Inflammatory macrophage (primary cell): ENCODE measurements around the gene COL6A2.
"Not testable (repeated sequence)": the region's sequence is repeated elsewhere in the genome, so short reads cannot be mapped to it uniquely, and the experiment has no call there.

Experiments used
- DNase-seq, 2 donors: peaks; one replicate each; pipeline ENCODE4 v3.0.0-alpha.2; 2020 to 2022

COL6A2 gene

DNA sequence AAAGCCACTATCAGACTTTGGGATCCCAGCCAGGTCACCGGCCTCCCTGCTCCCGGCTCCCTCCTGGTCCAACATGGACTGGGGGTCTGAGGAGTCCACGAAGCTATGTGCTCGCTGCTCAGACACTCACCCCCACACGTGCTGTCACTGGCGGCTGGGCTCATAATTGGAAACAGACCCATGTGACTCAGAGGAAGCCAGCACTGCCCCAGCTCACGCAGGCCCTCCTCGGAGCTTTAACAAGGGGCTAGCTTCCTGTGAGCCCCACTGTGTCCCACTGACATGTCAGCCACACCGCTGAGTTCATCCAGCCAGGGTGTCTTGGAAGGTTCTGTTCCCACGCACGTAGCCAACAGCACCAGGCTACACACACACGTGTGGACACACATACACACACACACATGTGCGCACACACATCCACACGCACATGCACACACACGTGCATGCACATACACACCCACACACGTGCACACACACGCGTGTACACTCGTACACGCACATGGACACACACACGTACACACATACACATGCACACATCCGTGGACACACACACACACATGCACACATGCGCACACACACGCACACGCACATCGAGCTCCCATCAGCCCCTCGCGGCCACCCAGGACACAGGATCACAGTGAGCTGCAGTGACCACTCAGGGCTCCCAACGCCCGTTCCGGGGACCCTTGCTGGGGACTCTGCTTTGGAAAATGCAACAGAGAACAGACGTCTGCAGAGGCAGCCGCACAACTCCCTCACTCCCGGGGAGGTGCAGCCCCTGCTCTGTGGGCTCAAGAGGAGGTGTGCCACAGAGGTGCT lies 18.4 kb upstream of the COL6A2 start:
- DNase-seq: no peak

DNA sequence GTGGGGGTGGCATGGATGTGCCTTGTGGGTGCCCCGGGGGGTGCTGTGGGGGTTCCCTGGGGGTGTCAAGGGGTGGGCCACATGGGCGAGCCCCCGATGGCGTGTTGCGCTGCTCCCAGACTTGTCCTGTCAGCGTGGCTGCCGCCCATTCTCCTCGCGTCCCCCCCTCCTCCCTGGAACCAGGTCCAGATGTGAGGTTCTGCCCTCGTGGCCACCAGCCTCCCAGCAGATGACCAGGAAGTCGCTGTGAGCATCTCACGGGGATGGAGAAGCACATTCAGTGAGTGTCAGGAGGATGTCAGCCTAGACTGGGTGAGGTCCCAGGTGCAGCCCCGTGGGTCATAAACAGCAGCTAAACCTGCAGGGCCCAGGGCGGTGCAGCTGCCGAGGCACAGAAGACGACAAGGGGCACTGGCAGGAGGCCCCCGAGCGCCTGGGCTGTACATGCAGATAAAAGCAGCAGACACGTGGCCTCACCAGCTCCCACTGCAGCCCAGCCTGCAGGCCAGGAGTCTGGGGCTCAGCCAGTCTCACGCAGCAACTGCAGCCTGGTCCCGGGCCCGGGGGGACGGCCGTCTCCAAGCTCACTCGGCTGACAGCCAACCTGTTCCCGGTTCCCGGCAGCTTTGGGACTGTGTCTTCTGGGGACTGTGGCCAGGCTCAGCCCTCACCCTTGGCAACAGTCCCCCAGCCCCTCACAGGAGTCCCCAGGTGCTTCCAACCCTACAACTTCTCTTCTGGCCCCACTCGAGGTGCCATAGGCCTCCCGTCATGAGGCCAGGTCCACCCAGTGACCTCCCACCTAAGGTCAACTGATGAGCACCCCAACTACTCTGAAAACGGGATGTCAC lies 17.5 kb upstream of the COL6A2 start:
- no peak for DNase-seq

DNA sequence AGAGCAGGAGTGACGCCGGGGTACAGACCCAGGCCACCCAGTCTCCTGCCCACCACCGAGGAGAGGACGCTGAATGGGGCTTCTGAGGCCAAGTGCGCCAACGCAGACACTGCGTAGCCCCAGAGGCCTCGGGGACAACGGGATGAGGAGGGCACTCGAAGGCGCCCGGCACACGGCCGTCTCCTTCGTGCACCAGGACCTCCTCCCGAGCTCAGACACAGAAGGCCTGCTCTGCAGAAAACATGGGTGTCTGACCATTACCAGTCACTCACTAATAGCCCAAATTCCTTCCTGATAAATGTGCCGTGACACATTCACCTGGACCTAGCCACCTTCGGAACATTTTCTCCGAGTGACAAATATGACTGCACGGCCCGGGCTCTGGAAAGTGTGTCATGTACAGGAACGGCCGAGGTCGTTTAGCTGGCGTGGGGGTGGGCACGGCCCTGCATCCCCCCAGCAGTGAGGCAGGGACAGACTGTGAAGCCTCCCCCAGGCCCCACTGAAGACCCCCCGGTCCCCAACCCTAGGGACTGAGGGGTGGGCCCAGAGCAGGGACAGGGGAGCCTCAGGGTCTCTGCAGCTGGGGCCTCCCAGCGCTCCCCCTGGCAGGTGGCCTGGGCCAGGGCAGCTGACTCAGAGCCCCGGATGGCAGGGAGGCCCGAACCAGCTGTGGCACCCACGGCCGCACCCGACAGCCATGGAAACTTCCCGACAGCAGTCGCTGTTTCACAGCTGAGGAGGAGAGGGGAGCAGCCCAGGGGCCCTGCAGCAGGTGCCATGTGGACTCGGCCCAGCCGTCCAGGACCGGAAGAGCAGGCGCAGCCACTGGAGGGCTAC lies 16.7 kb upstream of the COL6A2 start:
- no peak for DNase-seq

DNA sequence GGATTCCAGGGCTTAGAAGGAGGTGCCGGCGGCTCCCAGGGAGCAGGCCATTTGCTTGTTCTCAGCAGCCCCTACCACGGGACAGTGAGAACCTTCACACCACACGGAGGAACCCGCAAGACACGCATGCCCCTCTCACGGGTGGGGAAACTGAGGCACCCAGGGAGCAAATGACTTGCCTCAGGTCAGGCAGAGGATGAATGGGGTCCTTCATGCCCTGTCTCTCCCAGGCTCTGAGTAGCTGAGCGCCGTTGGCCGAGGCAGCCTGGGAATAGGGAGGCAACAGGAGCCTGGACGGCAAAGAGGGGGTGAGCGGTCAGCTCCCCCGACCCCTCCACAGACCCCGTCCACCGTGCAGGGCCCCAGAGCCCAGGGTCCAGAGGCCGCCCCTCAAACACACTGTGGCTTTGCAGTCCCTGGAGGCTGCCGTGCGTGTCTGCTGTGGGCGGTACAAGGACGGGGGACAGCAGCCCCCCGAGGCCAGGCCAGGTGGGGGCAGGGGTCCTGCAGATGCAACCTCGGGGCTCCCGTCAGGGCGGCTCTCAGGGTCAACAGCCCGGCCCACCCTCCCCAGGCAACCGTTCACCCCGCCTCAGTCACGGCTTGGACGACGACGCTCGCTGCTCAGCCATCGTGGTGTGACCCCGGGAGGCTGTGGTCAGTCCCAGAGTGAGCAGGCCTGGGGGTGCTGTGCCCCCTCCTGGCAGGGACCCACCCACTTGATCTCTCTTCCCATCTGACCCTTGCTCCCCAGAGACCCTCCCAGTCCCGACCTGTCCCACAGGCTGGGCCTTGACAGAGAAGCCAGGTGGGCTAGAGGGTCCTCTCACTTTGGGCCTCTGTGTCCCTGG lies 15.8 kb upstream of the COL6A2 start:
- no peak for DNase-seq

DNA sequence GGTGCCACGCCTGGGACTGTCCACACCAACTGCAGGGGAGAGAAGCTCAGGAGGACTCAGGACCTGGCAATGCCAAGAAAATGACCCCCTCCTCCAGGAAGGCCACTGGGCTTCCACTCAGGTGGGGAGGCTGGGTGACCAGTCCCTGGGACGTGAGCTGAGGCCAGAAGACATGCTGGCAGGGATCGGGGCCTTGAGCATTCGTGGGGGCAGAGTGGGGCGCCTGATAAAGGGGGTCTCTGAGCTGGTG lies 15.3 kb upstream of the COL6A2 start:
- DNase-seq: no peak

DNA sequence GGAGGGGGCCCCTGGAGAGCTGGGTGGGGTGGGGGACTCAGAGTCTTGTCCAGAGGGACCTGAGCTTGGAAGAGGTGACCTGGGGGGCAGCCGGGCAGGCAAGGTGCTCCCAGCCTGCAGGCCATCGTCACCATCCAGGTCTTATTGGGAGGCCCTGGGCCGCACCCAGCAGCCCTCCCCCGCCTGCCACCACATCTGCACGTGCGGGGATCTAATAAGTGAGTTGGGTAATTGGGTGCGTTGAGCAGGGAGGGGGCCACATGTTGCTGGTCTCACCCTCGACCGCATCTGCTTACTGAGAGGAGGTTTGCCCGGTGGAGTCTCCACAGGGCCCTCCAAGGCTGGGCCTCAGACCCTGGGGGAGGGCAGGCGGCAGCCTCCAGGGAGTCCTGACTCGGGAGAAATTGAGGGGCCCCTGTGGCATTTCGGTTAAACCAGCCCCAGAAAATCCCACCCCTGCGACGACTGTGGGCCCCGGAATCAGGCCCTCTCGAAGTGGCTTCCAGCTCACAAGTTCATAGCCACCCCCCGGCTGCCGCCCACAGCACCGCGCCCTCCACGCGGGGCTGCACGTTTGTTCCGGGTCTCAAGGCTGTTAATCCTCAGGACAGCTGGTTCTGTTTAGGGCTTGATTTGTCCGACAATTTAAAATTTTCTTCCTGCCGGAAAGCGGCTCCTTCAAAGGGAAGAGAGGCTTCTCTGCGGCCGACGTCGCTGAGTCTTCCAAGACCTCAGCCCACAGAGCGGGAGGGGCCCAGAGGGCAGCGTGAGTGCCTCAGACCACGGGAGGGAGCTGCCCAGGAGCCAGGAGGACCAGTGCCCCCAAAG lies 14.7 kb upstream of the COL6A2 start:
- DNase-seq: no peak

DNA sequence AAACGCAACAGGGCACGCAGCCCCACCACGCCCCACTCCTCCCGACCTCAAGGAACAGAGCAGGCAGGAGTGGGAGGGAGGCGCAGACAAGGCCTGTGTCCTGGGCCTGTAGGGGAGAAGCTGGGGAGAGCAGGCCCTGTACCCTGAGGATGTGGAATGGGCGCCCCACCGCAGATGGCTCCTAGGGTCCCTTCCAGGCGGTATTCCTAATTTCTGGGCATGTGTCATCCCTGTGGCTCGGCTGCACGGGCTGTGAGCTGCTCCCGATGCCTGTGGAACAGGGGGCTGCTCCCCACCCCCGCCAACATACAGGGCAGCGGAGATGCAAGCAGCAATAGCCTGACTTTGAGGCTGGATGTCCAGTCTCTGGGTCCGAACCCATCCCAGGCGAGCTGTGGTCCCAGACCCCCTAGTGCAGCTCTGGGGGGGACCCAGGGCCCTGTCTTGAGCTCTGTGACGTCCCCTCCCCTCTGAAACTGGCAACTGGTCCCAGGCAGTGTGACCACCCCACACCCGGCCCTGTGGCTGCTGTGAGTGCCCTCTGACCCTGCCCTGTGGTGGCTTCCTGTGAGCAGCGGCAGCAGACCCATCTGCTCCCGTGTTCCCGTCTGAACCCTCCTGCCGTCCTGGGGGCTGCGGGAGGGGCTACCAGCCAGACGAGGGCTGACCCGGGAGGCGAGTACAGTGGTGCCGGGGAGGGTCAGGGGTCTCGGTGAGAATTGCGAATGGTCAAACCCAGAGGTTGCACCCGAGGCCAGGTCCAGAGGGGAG lies 13.9 kb upstream of the COL6A2 start:
- no peak for DNase-seq

DNA sequence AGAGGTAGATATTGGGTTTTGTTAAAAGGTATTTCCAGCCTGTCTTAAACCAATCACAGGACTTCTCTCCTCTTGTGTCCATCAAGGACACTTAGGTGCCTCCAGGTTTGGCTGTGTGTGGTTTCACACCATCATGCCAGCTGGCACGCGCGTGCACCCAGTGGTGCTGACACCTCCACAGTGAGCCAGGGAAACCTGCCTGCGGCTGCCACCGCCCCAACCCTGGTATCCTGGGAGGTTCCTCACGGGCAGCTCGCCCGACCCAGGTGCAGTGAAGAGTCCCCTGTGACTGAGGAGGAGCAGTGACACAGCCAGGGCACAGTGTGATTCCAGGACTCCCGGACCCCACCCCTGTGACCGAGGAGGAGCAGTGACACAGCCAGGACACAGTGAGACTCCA lies 13.2 kb upstream of the COL6A2 start:
- DNase-seq: no peak

DNA sequence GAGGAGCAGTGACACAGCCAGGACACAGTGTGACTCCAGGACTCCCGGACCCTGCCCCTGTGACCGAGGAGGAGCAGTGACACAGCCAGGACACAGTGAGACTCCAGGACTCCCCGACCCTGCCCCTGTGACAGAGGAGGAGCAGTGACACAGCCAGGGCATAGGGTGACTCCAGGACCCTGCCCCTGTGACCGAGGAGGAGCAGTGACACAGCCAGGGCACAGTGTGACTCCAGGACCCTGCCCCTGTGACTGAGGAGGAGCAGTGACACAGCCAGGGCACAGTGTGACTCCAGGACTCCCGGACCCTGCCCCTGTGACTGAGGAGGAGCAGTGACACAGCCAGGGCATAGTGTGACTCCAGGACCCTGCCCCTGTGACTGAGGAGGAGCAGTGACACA lies 12.7 kb upstream of the COL6A2 start:
- not testable (repeated sequence) for DNase-seq

DNA sequence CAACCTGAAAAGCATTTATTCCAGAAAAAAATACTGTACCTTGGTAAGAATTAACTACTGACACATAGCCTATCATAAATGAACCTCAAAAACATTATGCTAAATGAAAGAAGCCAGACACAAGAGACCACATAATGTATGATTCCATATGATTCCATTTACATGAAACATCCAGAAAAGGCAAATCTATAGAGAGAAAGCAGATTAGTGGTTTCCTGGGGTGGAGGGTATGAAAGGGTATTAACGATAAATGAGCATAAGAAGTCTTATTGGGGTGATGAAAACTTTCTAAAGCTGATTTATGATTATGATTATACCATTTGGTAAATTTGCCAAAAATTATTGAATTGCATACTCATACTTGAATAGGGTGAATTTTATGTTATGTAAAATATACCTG lies 10.3 kb upstream of the COL6A2 start:
- no peak for DNase-seq

DNA sequence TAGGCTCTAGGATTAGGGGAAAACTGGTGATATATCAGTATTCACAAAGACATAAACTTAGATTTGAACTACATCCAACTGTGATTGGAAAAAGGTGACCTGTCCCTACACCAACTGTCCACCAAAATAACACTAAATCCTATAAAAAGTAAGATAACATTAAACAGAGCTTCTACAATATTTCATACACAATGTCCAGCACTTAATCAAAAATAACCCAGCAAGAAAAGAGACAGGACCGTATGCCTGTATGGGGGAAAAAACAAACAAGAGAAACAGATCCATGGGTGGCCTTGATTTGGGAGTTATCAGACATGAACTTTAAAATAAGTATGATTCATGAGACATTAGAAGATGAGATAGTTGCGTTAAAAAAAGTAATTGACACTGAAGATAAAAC lies 9.7 kb upstream of the COL6A2 start:
- no peak for DNase-seq

DNA sequence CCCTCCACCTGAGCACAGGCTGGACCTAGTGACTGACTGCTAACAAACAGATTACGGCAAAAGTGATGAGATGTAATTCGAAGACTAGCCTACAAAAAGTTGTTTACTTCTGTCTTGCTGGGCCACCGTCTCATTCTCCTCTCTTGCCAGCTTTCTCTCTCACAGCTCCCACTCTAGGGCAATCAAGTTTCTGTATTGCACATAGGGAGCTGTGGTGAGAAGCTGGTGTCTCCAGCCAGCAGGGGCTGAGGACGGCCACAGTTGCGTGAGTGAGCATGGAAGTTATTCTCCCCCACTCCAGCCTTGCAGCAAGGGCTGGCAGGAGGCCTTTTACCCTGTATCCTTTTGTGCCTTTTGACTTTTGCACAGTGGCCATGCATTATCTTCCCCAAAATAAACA lies 8.6 kb upstream of the COL6A2 start:
- no peak for DNase-seq

DNA sequence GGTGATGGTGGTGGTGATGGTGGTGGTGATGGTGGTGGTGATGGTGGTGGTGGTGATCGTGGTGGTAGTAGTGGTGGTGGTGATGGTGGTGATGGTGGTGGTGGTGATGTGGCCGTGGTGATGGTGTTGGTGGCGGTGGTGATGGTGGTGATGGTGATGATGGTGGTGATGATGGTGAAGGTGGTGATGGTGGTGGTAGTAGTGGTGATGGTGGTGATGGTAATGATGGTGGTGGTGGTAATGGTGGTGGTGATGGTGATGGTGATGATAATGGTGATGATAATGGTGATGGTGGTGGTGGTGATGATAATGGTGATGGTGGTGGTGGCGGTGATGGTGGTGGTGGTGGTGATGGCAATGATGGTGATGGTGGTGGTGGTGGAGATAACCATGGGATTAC lies 6.8 kb upstream of the COL6A2 start:
- DNase-seq: no peak

DNA sequence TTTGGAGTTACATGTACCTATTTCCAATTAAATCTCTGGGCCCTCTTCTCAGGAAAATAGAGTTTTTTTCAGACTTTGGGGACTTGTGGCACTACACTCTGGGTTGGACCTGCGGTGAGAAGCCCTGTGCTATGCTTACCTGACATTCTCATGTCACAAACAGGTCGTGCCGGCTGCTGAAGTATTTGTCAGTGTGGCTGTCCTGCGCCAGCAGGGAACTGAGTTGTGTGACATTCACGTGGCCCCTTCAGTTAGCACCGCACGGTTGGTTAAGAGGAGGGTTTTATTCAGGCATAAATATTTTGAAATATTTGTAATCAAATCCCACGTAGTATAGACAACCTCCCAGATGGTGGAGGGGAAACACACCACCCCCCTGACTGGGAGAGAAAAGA lies 6.3 kb upstream of the COL6A2 start:
- DNase-seq: no peak

DNA sequence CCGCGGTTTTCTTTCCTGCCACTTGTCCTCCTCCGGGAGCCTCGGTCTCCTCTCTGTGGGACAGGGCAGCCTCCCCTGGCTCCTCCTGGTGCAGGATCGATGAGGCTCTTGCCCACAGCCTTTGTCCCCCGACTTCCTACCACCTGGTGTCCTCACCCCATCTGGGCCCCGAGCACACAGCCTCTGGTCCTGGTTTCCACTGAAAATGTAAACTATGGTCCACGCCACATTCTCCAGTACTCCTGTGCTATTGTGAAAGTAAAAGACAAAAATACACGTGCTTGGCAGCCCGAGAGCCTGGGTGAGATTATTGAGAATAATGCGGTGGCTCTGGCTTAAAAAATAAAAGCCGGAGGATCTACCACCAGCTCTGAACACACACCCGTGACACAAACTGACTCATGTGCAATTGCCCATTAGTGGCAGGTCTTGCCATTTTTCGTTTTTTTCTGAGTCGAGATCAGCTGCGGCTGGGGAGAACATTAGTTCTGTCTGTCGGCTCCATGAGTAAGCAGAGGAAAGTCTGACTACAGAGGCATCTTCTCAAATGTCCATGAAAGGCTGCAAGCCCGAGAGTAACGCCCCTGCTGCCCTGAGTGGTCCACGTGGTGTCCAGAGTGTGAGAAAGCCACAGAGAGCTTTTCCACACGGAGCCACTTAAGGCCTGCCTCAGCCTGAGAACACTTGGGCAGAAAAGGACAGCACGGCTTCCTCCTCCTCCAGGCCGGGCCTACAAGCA lies 5.7 kb upstream of the COL6A2 start:
- no peak for DNase-seq

DNA sequence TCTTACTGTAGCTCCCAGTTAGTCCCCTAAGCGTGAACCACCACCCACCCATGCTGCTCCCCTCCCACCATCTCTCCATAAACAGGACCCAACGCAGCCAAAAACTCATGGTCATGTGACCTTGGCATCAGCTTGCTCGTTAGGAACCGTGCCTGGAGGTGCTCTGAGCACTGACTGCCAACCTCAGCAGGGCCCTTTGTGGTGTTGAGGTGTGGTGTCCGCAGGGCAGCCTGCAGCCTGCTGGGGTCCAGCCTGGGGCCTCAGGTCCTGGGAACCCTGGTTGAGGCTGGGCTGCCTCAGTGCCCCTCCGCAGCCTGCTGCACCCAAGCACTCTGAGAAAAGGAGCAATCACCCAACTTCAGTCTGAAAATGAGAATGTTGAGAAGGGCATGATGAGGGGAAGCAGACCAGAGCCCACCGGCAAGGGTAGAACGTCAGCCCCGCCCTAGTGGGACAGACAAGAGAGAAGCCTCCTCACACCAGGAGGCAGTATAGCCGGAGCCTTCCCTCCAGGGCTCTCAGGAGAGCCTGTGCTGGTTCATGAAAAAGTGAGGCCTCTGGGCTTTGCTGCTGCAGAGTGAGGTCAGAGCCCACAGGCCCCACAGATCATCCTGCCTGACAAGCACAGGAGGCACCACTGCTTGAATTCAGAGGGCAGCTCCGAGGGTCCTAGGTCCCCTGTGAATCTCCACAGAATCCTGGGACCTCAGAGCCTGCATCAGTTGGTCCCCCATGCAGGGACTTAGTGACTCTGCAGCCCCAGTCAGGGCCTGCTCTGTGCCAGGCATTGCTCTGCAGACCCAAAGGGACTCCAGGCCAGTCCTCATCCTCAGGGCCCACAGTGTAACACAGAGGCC lies 4.9 kb upstream of the COL6A2 start:
- no peak for DNase-seq

DNA sequence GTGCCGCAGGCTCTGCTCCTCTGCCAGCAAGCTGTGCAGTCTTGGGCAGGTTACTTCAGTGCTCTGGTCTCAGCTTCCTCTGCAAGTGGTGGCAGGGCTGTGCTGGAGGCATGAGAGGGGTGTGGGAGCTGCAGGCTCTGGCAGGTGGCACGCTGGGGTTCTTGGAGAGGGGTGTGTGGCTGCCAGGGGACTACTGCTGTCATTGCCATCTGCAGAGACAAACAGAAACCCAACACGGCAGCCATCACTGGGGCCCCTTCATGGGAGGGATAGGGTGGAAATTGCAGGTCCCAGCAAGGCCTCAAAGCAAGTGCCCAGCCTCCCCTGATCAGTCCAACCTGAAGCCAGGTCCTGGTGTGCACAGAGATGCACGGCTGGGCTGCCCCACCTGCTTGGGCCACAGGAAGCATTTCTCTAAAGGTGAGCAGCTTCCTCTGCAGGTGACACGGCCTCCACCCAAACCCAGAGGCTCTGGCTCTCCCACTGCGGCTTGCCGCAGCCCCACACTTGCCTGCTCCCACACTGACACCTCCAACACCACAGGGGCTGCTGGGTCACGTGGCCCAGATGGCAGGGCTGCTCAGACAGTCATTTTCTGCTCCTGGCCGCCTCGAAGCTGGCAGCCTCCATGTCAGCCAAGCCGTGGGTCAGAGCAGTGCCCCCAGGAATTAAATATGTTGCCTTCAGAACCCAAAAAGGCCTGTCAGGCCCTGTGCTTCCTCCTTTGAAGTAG lies 4.1 kb upstream of the COL6A2 start:
- DNase-seq: no peak

DNA sequence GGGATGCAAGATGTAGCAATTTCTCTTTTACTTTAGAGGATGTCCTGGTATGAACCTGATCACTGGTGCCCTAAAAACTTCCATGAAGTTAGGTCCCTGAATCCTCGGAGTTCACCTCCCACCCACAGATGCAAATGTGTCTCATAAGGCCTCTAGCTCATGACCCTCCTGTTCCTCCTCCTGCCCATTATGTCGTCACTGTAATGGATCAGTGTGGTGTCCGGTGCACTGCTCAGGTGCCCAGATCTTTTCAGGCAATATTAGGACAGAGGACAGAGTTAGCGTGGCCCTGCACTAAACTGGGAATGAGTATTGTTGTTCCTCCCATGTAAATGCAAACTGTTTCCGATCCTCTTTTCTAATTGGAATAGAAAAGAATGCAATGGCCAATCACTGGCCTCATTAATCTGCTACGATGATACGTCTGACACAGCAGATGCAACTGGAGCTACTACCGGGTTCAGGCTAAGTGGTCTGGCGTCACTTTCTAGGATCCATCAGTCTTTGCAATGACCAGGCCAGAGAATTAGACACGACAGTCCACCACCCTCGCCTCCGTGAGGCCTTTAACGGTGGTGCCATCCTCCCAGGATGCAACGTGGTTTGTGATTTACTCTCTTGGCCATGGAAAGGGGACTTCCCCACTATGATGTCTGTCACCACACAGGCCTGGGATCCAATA lies 3.4 kb upstream of the COL6A2 start:
- DNase-seq: no peak
